ENCODE measurements around the gene CNKSR3.
A peak's percentile ranks its signal among the peaks of the same experiment; 100 is the strongest.

Gene CNKSR3

GRCh38 chr6:154394571-154394970, 115.9 kb downstream of the CNKSR3 start:
- DNase-seq (ENCODE audit: low read depth): no peak
- TF ChIP-seq CTCF (IDR thresholded peaks at IDR 0.05; ENCODE audit: insufficient read depth, low read depth, low read length, missing control alignments): no peak
- H3K4me3 ChIP-seq (ENCODE audit: low read length): no peak overlapping the region

GRCh38 chr6:154390034-154390433, 120.5 kb downstream of the CNKSR3 start:
- no peak for DNase-seq (ENCODE audit: low read depth)
- TF ChIP-seq CTCF (IDR thresholded peaks at IDR 0.05; ENCODE audit: insufficient read depth, low read depth, low read length, missing control alignments): no peak
- no peak overlapping the region for H3K4me3 ChIP-seq (ENCODE audit: low read length)

- DNase-seq (ENCODE audit: low read depth): no peak
- H3K4me3 ChIP-seq (ENCODE audit: low read length): no peak overlapping the region
- no peak for TF ChIP-seq CTCF (IDR thresholded peaks at IDR 0.05; ENCODE audit: insufficient read depth, low read depth, low read length, missing control alignments)
Observed at GRCh38 chr6:154388803-154389202, 121.7 kb downstream of the CNKSR3 start.

- TF ChIP-seq CTCF (IDR thresholded peaks at IDR 0.05; ENCODE audit: insufficient read depth, low read depth, low read length, missing control alignments): no peak
- peak; percentile 82 for DNase-seq (ENCODE audit: low read depth)
- no peak overlapping the region for H3K4me3 ChIP-seq (ENCODE audit: low read length)
Observed at GRCh38 chr6:154386848-154387717, 123.4 kb downstream of the CNKSR3 start.

GRCh38 chr6:154384191-154384590, 126.3 kb downstream of the CNKSR3 start:
- DNase-seq (ENCODE audit: low read depth): no peak
- no peak overlapping the region for H3K4me3 ChIP-seq (ENCODE audit: low read length)
- no peak for TF ChIP-seq CTCF (IDR thresholded peaks at IDR 0.05; ENCODE audit: insufficient read depth, low read depth, low read length, missing control alignments)

GRCh38 chr6:154383273-154383672, 127.2 kb downstream of the CNKSR3 start:
- DNase-seq (ENCODE audit: low read depth): no peak
- H3K4me3 ChIP-seq (ENCODE audit: low read length): no peak overlapping the region
- no peak for TF ChIP-seq CTCF (IDR thresholded peaks at IDR 0.05; ENCODE audit: insufficient read depth, low read depth, low read length, missing control alignments)

- DNase-seq (ENCODE audit: low read depth): no peak
- no peak overlapping the region for H3K4me3 ChIP-seq (ENCODE audit: low read length)
- TF ChIP-seq CTCF (IDR thresholded peaks at IDR 0.05; ENCODE audit: insufficient read depth, low read depth, low read length, missing control alignments): no peak
Observed at GRCh38 chr6:154382740-154383139, 127.7 kb downstream of the CNKSR3 start.

Measured in epithelial cell of esophagus (primary cell).